Measurements from ENCODE around the gene YY1. TPM values are rescaled to one million over a fixed set of nuclear protein-coding genes. Genes with fewer than 3 reads are reported as not detected.
"Not testable (repeated sequence)": the region's sequence is repeated elsewhere in the genome, so short reads cannot be mapped to it uniquely, and the experiment has no call there.

The YY1 gene
- total RNA-seq, 1 donor from 2014 or later = 60.6 TPM

- peaks cover 14% of the 10 kb centered on the region for H3K27me3 Mint-ChIP-seq (ENCODE audit: unreplicated experiment)
- peaks cover 38% of the 10 kb centered on the region for H3K4me1 Mint-ChIP-seq (ENCODE audit: low read depth, unreplicated experiment)
- peak; percentile 12 for DNase-seq
- H3K27ac Mint-ChIP-seq (ENCODE audit: unreplicated experiment) = peak overlapping the region; percentile 94
- H3K36me3 Mint-ChIP-seq (ENCODE audit: unreplicated experiment) = not testable (repeated sequence)
- peak overlapping the region; percentile 63 for H3K4me3 Mint-ChIP-seq (ENCODE audit: unreplicated experiment)
- peaks cover 11% of the 10 kb centered on the region for H3K9me3 Mint-ChIP-seq (ENCODE audit: unreplicated experiment)
Observed at GRCh38 chr14:100312110-100312876, 73.3 kb downstream of the YY1 start.

GRCh38 chr14:100312877-100313400 lies 74.0 kb downstream of the YY1 start:
- Mint-ChIP-seq H3K9me3 (ENCODE audit: unreplicated experiment) (peaks cover 11% of the 10 kb centered on the region), H3K36me3 (ENCODE audit: unreplicated experiment) (no peaks in the 10 kb centered on the region), H3K27me3 (ENCODE audit: unreplicated experiment) (peaks cover 14% of the 10 kb centered on the region), H3K4me1 (ENCODE audit: low read depth, unreplicated experiment) (peaks cover 34% of the 10 kb centered on the region), H3K27ac (ENCODE audit: unreplicated experiment) (peak overlapping the region; percentile 94), H3K4me3 (ENCODE audit: unreplicated experiment) (peak overlapping the region; percentile 63)
- no peak for TF ChIP-seq CTCF (IDR thresholded peaks at IDR 0.05; ENCODE audit: partially characterized antibody, unreplicated experiment)
- DNase-seq = peak; percentile 13

- Mint-ChIP-seq H3K4me1 (ENCODE audit: low read depth, unreplicated experiment) (peaks cover 33% of the 10 kb centered on the region), H3K9me3 (ENCODE audit: unreplicated experiment) (peaks cover 7% of the 10 kb centered on the region), H3K36me3 (ENCODE audit: unreplicated experiment) (no peaks in the 10 kb centered on the region), H3K4me3 (ENCODE audit: unreplicated experiment) (peak overlapping the region; percentile 59), H3K27ac (ENCODE audit: unreplicated experiment) (peak overlapping the region; percentile 94), H3K27me3 (ENCODE audit: unreplicated experiment) (peaks cover 13% of the 10 kb centered on the region)
- TF ChIP-seq CTCF (IDR thresholded peaks at IDR 0.05; ENCODE audit: partially characterized antibody, unreplicated experiment) = no peak
- peak; percentile 54 for DNase-seq
Observed at GRCh38 chr14:100313464-100314230, 74.7 kb downstream of the YY1 start.

- Mint-ChIP-seq H3K4me3 (ENCODE audit: unreplicated experiment) (peak overlapping the region; percentile 57), H3K36me3 (ENCODE audit: unreplicated experiment) (no peaks in the 10 kb centered on the region), H3K27ac (ENCODE audit: unreplicated experiment) (peak overlapping the region; percentile 84), H3K4me1 (ENCODE audit: low read depth, unreplicated experiment) (peaks cover 31% of the 10 kb centered on the region), H3K27me3 (ENCODE audit: unreplicated experiment) (peaks cover 11% of the 10 kb centered on the region), H3K9me3 (ENCODE audit: unreplicated experiment) (peaks cover 7% of the 10 kb centered on the region)
- no peak for DNase-seq
- no peak for TF ChIP-seq CTCF (IDR thresholded peaks at IDR 0.05; ENCODE audit: partially characterized antibody, unreplicated experiment)
Observed at GRCh38 chr14:100314724-100315123, 75.8 kb downstream of the YY1 start.

GRCh38 chr14:100317389-100317788 lies 78.4 kb downstream of the YY1 start:
- DNase-seq = no peak
- H3K4me3 Mint-ChIP-seq (ENCODE audit: unreplicated experiment) = no peak overlapping the region
- no peaks in the 10 kb centered on the region for H3K36me3 Mint-ChIP-seq (ENCODE audit: unreplicated experiment)
- H3K4me1 Mint-ChIP-seq (ENCODE audit: low read depth, unreplicated experiment) = peaks cover 18% of the 10 kb centered on the region
- no peak for TF ChIP-seq CTCF (IDR thresholded peaks at IDR 0.05; ENCODE audit: partially characterized antibody, unreplicated experiment)
- H3K9me3 Mint-ChIP-seq (ENCODE audit: unreplicated experiment) = peaks cover 10% of the 10 kb centered on the region
- H3K27ac Mint-ChIP-seq (ENCODE audit: unreplicated experiment) = no peak overlapping the region
- peaks cover 17% of the 10 kb centered on the region for H3K27me3 Mint-ChIP-seq (ENCODE audit: unreplicated experiment)

All from glutamatergic neuron (in vitro differentiated cells).